Measurements from ENCODE around the gene FAM200B. TPM values are rescaled to one million over a fixed set of nuclear protein-coding genes. Genes with fewer than 3 reads are reported as not detected.

The FAM200B gene
- total and polyA plus RNA-seq, 2 of the 4 experiments (the other 2 are of a cell fraction): 16.7 to 18.5 TPM

DNA sequence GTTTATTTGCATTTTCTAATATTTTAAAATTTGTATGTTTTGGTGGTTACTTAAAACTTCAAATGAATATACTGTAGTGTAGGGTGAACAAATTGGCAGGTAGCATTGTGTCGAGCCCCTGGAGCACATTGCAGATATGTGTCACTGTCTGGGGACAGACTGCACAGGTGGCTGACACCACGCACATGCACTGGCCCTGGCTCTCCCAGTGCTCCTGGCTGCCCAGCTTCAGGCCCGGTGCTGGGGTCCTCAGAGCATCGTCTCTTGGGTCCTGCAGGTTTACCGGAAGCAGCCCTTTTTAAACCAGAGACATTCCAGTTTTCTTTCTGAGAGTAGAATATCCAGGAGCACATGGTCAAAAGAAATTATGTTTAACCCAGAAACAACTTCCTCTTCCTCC lies 36.8 kb downstream of the FAM200B start:
- Histone ChIP-seq H2BK120ac (ENCODE audit: low read depth, low read length) (peak overlapping the region; percentile 10; the same call in 1 of the 2 replicates), H4K20me1 (ENCODE audit: insufficient read depth, low read length) (no peaks in the 10 kb centered on the region), H3K56ac (ENCODE audit: extremely low read depth, insufficient read depth, low read length) (no peak overlapping the region), H3K23ac (ENCODE audit: low read depth, low read length) (no peak overlapping the region), H3K14ac (replicated peaks; ENCODE audit: low read depth, low read length) (no peak overlapping the region), H3K4me2 (ENCODE audit: low read depth, low read length) (no peak overlapping the region), H4K8ac (ENCODE audit: low read depth in 2 of 2, low read length in 2 of 2) (peak overlapping the region in 1 of 2 experiments; percentile 44; a peak in 2 of 4 replicates), H2AFZ (replicated peaks; ENCODE audit: low read length, poor library complexity) (peak overlapping the region; percentile 18), H3K9ac (ENCODE audit: low read depth, low read length) (no peak overlapping the region), H3K27me3 (ENCODE audit: control insufficient read depth, insufficient read depth, low read length) (no peaks in the 10 kb centered on the region), H3K9me3 (ENCODE audit: control insufficient read depth, insufficient read depth, low read length) (no peaks in the 10 kb centered on the region), H3K9me1 (ENCODE audit: insufficient read depth, low read length) (peaks cover 14% of the 10 kb centered on the region), H3K36me3 (ENCODE audit: control insufficient read depth, insufficient read depth, low read length) (no peaks in the 10 kb centered on the region), H2AK5ac (ENCODE audit: low read depth, low read length) (peak overlapping the region; percentile 30; the same call in 1 of the 2 replicates), H4K5ac (ENCODE audit: low read depth, low read length) (peak overlapping the region; percentile 61; the same call in 1 of the 2 replicates), H3K4me3 (ENCODE audit: insufficient read depth, low read depth, low read length) (no peak overlapping the region), H4K91ac (ENCODE audit: insufficient read depth, low read depth, low read length) (peak overlapping the region; percentile 65), H2BK20ac (ENCODE audit: low read depth, low read length) (peak overlapping the region; percentile 71; the same call in 1 of the 2 replicates), H2BK5ac (ENCODE audit: low read depth, low read length, poor library complexity, severe bottlenecking) (peak overlapping the region; percentile 48), H3K79me1 (ENCODE audit: low read depth in 1 of 2, low read length in 2 of 2) (0 out of 4 replicates have a peak, but pooled peaks cover 0 to 4% of the 10 kb centered on the region in 2 experiments), H2AK9ac (replicated peaks; ENCODE audit: low read depth, low read length, poor library complexity) (peak overlapping the region; percentile 15), H3K4me1 (ENCODE audit: control insufficient read depth, insufficient read depth, low read length) (peaks cover 18% of the 10 kb centered on the region), H3K18ac (ENCODE audit: low read depth, low read length) (no peak overlapping the region), H2BK15ac (ENCODE audit: low read depth, low read length) (peak overlapping the region; percentile 73; the same call in 1 of the 3 replicates), H3K27ac (ENCODE audit: insufficient read depth, low read length) (no peak overlapping the region), H3K4ac (ENCODE audit: low read depth, low read length) (peak overlapping the region; percentile 69)
- ATAC-seq (ENCODE audit: low read depth): no peak
- in situ Hi-C loops (cut with MboI; ENCODE audit: low sequenced_read_pairs): no loop called here
- BruUV-seq (replicated peaks): no TSS peak
- 92% methylated on average over 2 of the region's 5 CpGs; no CpG with 5 or more reads in 1 of the 2 experiments for WGBS, 2 experiments (ENCODE audit: extremely low coverage in 2 of 2, insufficient read length in 1 of 2)
- TF ChIP-seq RFX5 (IDR thresholded peaks at IDR 0.05; ENCODE audit: low read depth, low read length) (no peak), MAZ (IDR thresholded peaks at IDR 0.05; ENCODE audit: borderline replicate concordance, low read depth, low read length) (no peak), CHD1 (IDR thresholded peaks at IDR 0.05; ENCODE audit: low read depth, low read length) (no peak), RCOR1 (IDR thresholded peaks at IDR 0.05; ENCODE audit: insufficient replicate concordance, low read length) (no peak), FOS (IDR thresholded peaks at IDR 0.05; ENCODE audit: low read depth, low read length) (no peak), MXI1 (IDR thresholded peaks at IDR 0.05; ENCODE audit: borderline replicate concordance, low read depth, low read length) (no peak), RAD21 (IDR thresholded peaks at IDR 0.05; ENCODE audit: low read length) (no peak), MAFK (IDR thresholded peaks at IDR 0.05; ENCODE audit: low read depth, low read length) (no peak), SMC3 (IDR thresholded peaks at IDR 0.05; ENCODE audit: low read depth, low read length) (no peak), ELK1 (IDR thresholded peaks at IDR 0.05; ENCODE audit: borderline replicate concordance, low read depth, low read length) (no peak), NFE2L2 (IDR thresholded peaks at IDR 0.05; ENCODE audit: low read depth, low read length) (no peak), BHLHE40 (IDR thresholded peaks at IDR 0.05; ENCODE audit: low read depth, low read length) (no peak), CEBPB (IDR thresholded peaks at IDR 0.05; ENCODE audit: low read depth, low read length) (no peak)
- TF ChIP-seq, protein P1, sequence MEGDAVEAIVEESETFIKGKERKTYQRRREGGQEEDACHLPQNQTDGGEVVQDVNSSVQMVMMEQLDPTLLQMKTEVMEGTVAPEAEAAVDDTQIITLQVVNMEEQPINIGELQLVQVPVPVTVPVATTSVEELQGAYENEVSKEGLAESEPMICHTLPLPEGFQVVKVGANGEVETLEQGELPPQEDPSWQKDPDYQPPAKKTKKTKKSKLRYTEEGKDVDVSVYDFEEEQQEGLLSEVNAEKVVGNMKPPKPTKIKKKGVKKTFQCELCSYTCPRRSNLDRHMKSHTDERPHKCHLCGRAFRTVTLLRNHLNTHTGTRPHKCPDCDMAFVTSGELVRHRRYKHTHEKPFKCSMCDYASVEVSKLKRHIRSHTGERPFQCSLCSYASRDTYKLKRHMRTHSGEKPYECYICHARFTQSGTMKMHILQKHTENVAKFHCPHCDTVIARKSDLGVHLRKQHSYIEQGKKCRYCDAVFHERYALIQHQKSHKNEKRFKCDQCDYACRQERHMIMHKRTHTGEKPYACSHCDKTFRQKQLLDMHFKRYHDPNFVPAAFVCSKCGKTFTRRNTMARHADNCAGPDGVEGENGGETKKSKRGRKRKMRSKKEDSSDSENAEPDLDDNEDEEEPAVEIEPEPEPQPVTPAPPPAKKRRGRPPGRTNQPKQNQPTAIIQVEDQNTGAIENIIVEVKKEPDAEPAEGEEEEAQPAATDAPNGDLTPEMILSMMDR (conservative IDR thresholded peaks at IDR 0.05; ENCODE audit: low read depth, low read length): no peak
- ChIA-PET CTCF (no interaction called here), POLR2A (ENCODE audit: unreplicated experiment) (no interaction called here)
- dilution Hi-C loops (cut with HindIII; ENCODE audit: low sequenced_read_pairs, unreplicated experiment): no loop called here
- intact Hi-C loops (cut with micrococcal nuclease): no loop called here
- no peak for DNase-seq

All from IMR-90 (cell line).